Right ventricle myocardium inferior (tissue), 1 donor: ENCODE data around the gene TMEM11. TPM values are rescaled to one million over a fixed set of nuclear protein-coding genes. Genes with fewer than 3 reads are reported as not detected.
"Not testable (repeated sequence)": the region's sequence is repeated elsewhere in the genome, so short reads cannot be mapped to it uniquely, and the experiment has no call there.

Experiments
- ATAC-seq: fragments of 200-7000 bp; cut with Tn5 transposase; one replicate; pipeline ENCODE4 v1.9.1; 2020; ENCODE audit warnings: mild to moderate bottlenecking, moderate library complexity
- DNase-seq: peaks from one replicate; pipeline ENCODE4 v3.0.0; 2021; ENCODE audit errors: missing footprints
- intact Hi-C: fragments of 100-400 bp; cut with DNase I; formaldehyde crosslinking; loops from one replicate; pipeline ENCODE4 v1.11.0; 2022
- total RNA-seq: library from RNA; stranded (reverse); fragmentation: NEBNext Ultra II Directional; extraction: Animal tissue kit (Norgen Biotek cat#: 25700); gene quantifications from one replicate; pipeline ENCODE4 v1.2.1, GENCODE V29; 2021
- donor health status: DM: no; HTN: yes; CAD: no; lungs with severe emphysema.

The TMEM11 gene
- total RNA-seq, 1 donor from 2014 or later = 35.3 TPM

GRCh38 chr17:21243516-21244303 lies 29.7 kb upstream of the TMEM11 start:
- intact Hi-C loops = no loop called here
- peak; percentile 59 for DNase-seq
- ATAC-seq = no peak

GRCh38 chr17:21242780-21243515 lies 29.0 kb upstream of the TMEM11 start:
- intact Hi-C loops = no loop called here
- peak; percentile 74 for DNase-seq
- ATAC-seq = peak; percentile 66

- intact Hi-C loops = no loop called here
- ATAC-seq (no peak), DNase-seq (no peak)
Measured at GRCh38 chr17:21242026-21242697, 28.2 kb upstream of the TMEM11 start.

GRCh38 chr17:21241564-21241963 lies 27.6 kb upstream of the TMEM11 start:
- DNase-seq (no peak), ATAC-seq (no peak)
- intact Hi-C loops = no loop called here

- no peak for ATAC-seq
- intact Hi-C loops = no loop called here
- DNase-seq = no peak
Measured at GRCh38 chr17:21240369-21241055, 26.6 kb upstream of the TMEM11 start.

GRCh38 chr17:21239680-21240368 lies 25.9 kb upstream of the TMEM11 start:
- ATAC-seq (no peak), DNase-seq (no peak)
- intact Hi-C loops = no loop called here

- intact Hi-C loops = no loop called here
- DNase-seq = no peak
- ATAC-seq = no peak
Measured at GRCh38 chr17:21235921-21236320, 22.0 kb upstream of the TMEM11 start.

- ATAC-seq = peak; percentile 83
- DNase-seq = no peak
- intact Hi-C loops = no loop called here
Measured at GRCh38 chr17:21233581-21234347, 19.8 kb upstream of the TMEM11 start.

GRCh38 chr17:21232033-21232749 lies 18.2 kb upstream of the TMEM11 start:
- DNase-seq = no peak
- no peak for ATAC-seq
- intact Hi-C loops = no loop called here

GRCh38 chr17:21231533-21231932 lies 17.6 kb upstream of the TMEM11 start:
- DNase-seq = no peak
- intact Hi-C loops = no loop called here

GRCh38 chr17:21228845-21229244 lies 14.9 kb upstream of the TMEM11 start:
- ATAC-seq = no peak
- no peak for DNase-seq
- intact Hi-C loops = no loop called here

More at GRCh38 chr17:21231533-21231932, 17.6 kb upstream of the TMEM11 start:
- ATAC-seq = no peak

GRCh38 chr17:21228111-21228510 lies 14.2 kb upstream of the TMEM11 start:
- no peak for ATAC-seq
- DNase-seq = no peak
- intact Hi-C loops = no loop called here

GRCh38 chr17:21227277-21227676 lies 13.3 kb upstream of the TMEM11 start:
- DNase-seq, ATAC-seq, intact Hi-C loops: not testable (repeated sequence)

GRCh38 chr17:21223086-21223485 lies 9.1 kb upstream of the TMEM11 start:
- intact Hi-C loops = no loop called here
- DNase-seq (no peak), ATAC-seq (no peak)

- DNase-seq (no peak), ATAC-seq (no peak)
- intact Hi-C loops = no loop called here
Measured at GRCh38 chr17:21218831-21219380, 4.9 kb upstream of the TMEM11 start.

- no peak for ATAC-seq
- no peak for DNase-seq
- intact Hi-C loops = no loop called here
Measured at GRCh38 chr17:21218101-21218500, 4.1 kb upstream of the TMEM11 start.

GRCh38 chr17:21217346-21217745 lies 3.4 kb upstream of the TMEM11 start:
- intact Hi-C loops = no loop called here
- ATAC-seq (no peak), DNase-seq (no peak)
